H1 (cell line): Measurements from ENCODE around the gene CHST13. TPM values are rescaled to one million over a fixed set of nuclear protein-coding genes. Genes with fewer than 3 reads are reported as not detected.

Experiments
- CTCF ChIA-PET: fragments of 300-600 bp; sonication (Branson Sonifier 250); formaldehyde crosslinking; loops from one replicate; lab custom pipeline; 2021; ENCODE audit not compliant: partially characterized antibody; lab: Charles Lee
- POLR2A ChIA-PET: fragments of 300-600 bp; sonication (Branson Sonifier 250); formaldehyde crosslinking; loops from one replicate; lab custom pipeline; 2021; ENCODE audit warnings: inconsistent platforms; ENCODE audit not compliant: partially characterized antibody; lab: Charles Lee
- DNase-seq, 2 experiments: peaks; one replicate each; pipeline versions ENCODE4 v3.0.0 to v3.0.0-alpha.2; 2010 to 2022; ENCODE audit warnings: low spot score in 2 of 2, low read depth in 1 of 2, mixed read lengths in 1 of 2
- FAIRE-seq: peaks from 2 replicates; lab custom pipeline; 2011; peaks lifted over from hg19 to GRCh38; lab: Jason Lieb, UNC
- H2AFZ ChIP-seq: 2 replicates; pipeline ENCODE4 v1.8.1; 2012; ENCODE audit warnings: low read length, inconsistent platforms
- H2AK5ac ChIP-seq: 2 replicates; pipeline ENCODE4 v1.6.1; 2013; ENCODE audit warnings: low read depth, low read length
- H2BK120ac ChIP-seq: replicated peaks from 2 replicates; pipeline ENCODE3; 2013; ENCODE audit warnings: low read depth, low read length, inconsistent platforms
- H2BK12ac ChIP-seq: 2 replicates; pipeline ENCODE4 v1.6.1; 2013; ENCODE audit warnings: low read depth, low read length
- H2BK15ac ChIP-seq: 2 replicates; pipeline ENCODE4 v1.6.1; 2013; ENCODE audit warnings: low read length
- H2BK20ac ChIP-seq: 2 replicates; pipeline ENCODE4 v1.6.1; 2013; ENCODE audit warnings: low read length
- H2BK5ac ChIP-seq: 2 replicates; pipeline ENCODE4 v1.6.1; 2013; ENCODE audit warnings: low read depth, low read length
- H3K14ac ChIP-seq: 2 replicates; pipeline ENCODE4 v1.6.1; 2013; ENCODE audit warnings: inconsistent platforms; ENCODE audit not compliant: insufficient read length
- H3K18ac ChIP-seq: 2 replicates; pipeline ENCODE4 v1.6.1; 2013; ENCODE audit warnings: low read length; ENCODE audit errors: extremely low read depth
- H3K23ac ChIP-seq: 2 replicates; pipeline ENCODE4 v1.6.1; 2013; ENCODE audit warnings: inconsistent platforms; ENCODE audit not compliant: insufficient read length
- H3K23me2 ChIP-seq: 2 replicates; pipeline ENCODE4 v1.6.1; 2013; ENCODE audit warnings: low read depth, low read length
- H3K27ac ChIP-seq: 2 replicates; pipeline ENCODE4 v1.6.1; 2011; ENCODE audit warnings: low read depth, low read length, inconsistent platforms
- H3K27me3 ChIP-seq, 4 experiments: replicated peaks in 1 of 4; 1 replicate in 1 of 4; 2 replicates in 3 of 4; pipeline versions ENCODE4 v1.6.1 to v1.8.1; 2011 to 2013; ENCODE audit warnings: low read length in 3 of 4, mild to moderate bottlenecking in 3 of 4, inconsistent platforms in 2 of 4, mixed read lengths in 2 of 4, moderate library complexity in 1 of 4; ENCODE audit not compliant: control insufficient read depth in 3 of 4, insufficient read depth in 3 of 4; ENCODE audit errors: extremely low read depth in 1 of 4
- H3K36me3 ChIP-seq, 4 experiments: 2 replicates each; pipeline versions ENCODE4 v1.6.1 to v1.8.1; 2011 to 2013; ENCODE audit warnings: mild to moderate bottlenecking in 4 of 4, low read length in 3 of 4, moderate library complexity in 2 of 4, control low read depth in 1 of 4, inconsistent platforms in 1 of 4; ENCODE audit not compliant: insufficient read depth in 4 of 4, control insufficient read depth in 2 of 4
- H3K4ac ChIP-seq: replicated peaks from 2 replicates; pipeline ENCODE3; 2013; ENCODE audit warnings: low read length, low read depth, mixed read lengths, inconsistent platforms; ENCODE audit not compliant: insufficient read length
- H3K4me1 ChIP-seq, 4 experiments: replicated peaks in 1 of 4; 1 replicate in 1 of 4; 2 replicates in 3 of 4; pipeline versions ENCODE4 v1.6.1 to v1.8.1; 2011 to 2013; ENCODE audit warnings: low read length in 3 of 4, inconsistent platforms in 2 of 4, mixed read lengths in 1 of 4; ENCODE audit not compliant: insufficient read depth in 4 of 4, control insufficient read depth in 3 of 4
- H3K4me2 ChIP-seq, 2 experiments: 2 replicates each; pipeline versions ENCODE4 v1.6.1 to v1.8.1; 2011 to 2013; ENCODE audit warnings: low read depth in 2 of 2, low read length in 2 of 2, control low read depth in 1 of 2, inconsistent platforms in 1 of 2, mild to moderate bottlenecking in 1 of 2; ENCODE audit not compliant: insufficient read depth in 1 of 2
- H3K4me3 ChIP-seq, 4 experiments: fragments of 200-600, 300-600 bp in 1 of 4; sonication (generic), shearing (Covaris generic), sonication (Bioruptor Twin) in 1 of 4; 2 replicates each; pipeline versions ENCODE4 v1.5.1 to v1.8.1; 2011 to 2016; ENCODE audit warnings: low read length in 4 of 4, low read depth in 3 of 4, control low read depth in 2 of 4, inconsistent platforms in 2 of 4, mild to moderate bottlenecking in 2 of 4, mixed read lengths in 1 of 4, moderate library complexity in 1 of 4; ENCODE audit not compliant: insufficient read depth in 2 of 4; ENCODE audit errors: extremely low read depth in 1 of 4
- H3K56ac ChIP-seq: replicated peaks from 2 replicates; pipeline ENCODE3; 2013; ENCODE audit warnings: low read depth, mild to moderate bottlenecking, mixed read lengths, low read length, inconsistent platforms; ENCODE audit not compliant: insufficient read length
- H3K79me1 ChIP-seq: 2 replicates; pipeline ENCODE4 v1.6.1; 2013; ENCODE audit warnings: low read depth, low read length, control low read depth
- H3K79me2 ChIP-seq, 2 experiments: 2 replicates each; pipeline versions ENCODE4 v1.6.1 to v1.8.1; 2012 to 2013; ENCODE audit warnings: low read length in 2 of 2, mild to moderate bottlenecking in 2 of 2, inconsistent platforms in 1 of 2; ENCODE audit not compliant: insufficient read depth in 2 of 2, control insufficient read depth in 1 of 2
- H3K9ac ChIP-seq, 4 experiments: replicated peaks in 1 of 4; 1 replicate in 1 of 4; 2 replicates in 3 of 4; pipeline versions ENCODE4 v1.6.1 to v1.8.1; 2011 to 2013; ENCODE audit warnings: low read depth in 3 of 4, low read length in 3 of 4, control low read depth in 2 of 4, mild to moderate bottlenecking in 2 of 4, moderate library complexity in 2 of 4, inconsistent platforms in 1 of 4; ENCODE audit errors: extremely low read depth in 1 of 4
- H3K9me3 ChIP-seq, 2 experiments: 2 replicates each; pipeline versions ENCODE4 v1.6.1 to v1.8.1; 2012 to 2013; ENCODE audit warnings: mild to moderate bottlenecking in 2 of 2, moderate library complexity in 2 of 2, control low read depth in 1 of 2, inconsistent platforms in 1 of 2, low read depth in 1 of 2, low read length in 1 of 2, mixed read lengths in 1 of 2; ENCODE audit not compliant: insufficient read depth in 2 of 2
- H4K20me1 ChIP-seq, 2 experiments: replicated peaks in 1 of 2; 2 replicates each; pipeline versions ENCODE3 to v1.8.1; 2011 to 2013; ENCODE audit warnings: inconsistent platforms in 2 of 2, low read length in 2 of 2, mild to moderate bottlenecking in 1 of 2; ENCODE audit not compliant: insufficient read depth in 2 of 2, control insufficient read depth in 1 of 2
- H4K5ac ChIP-seq: 2 replicates; pipeline ENCODE4 v1.6.1; 2013; ENCODE audit warnings: low read length, low read depth, mixed read lengths, inconsistent platforms; ENCODE audit not compliant: insufficient read length
- H4K8ac ChIP-seq: 2 replicates; pipeline ENCODE4 v1.8.0; 2013; ENCODE audit warnings: mild to moderate bottlenecking, moderate library complexity, low read length, inconsistent platforms; ENCODE audit not compliant: insufficient read depth; ENCODE audit errors: extremely low read depth
- H4K91ac ChIP-seq: replicated peaks from 2 replicates; pipeline ENCODE3; 2013; ENCODE audit warnings: low read length, mixed read lengths, inconsistent platforms; ENCODE audit not compliant: insufficient read length
- KDM5A ChIP-seq: fragments of 200-600 bp; IDR thresholded peaks from 2 replicates; pipeline ENCODE4 v1.7.1; 2012; ENCODE audit warnings: mild to moderate bottlenecking, low read length, inconsistent platforms, mixed read lengths
- POLR2AphosphoS5 ChIP-seq: IDR thresholded peaks from 2 replicates; pipeline ENCODE4 v1.6.1; 2011; ENCODE audit warnings: low read depth, low read length
- WGBS, 2 experiments: shearing (Covaris generic) in 1 of 2; methylation state at CpG; one replicate each; pipeline versions ENCODE4 v1.1.6 to v1.1.7; 2013 to 2015; ENCODE audit warnings: low lambda C conversion rate in 2 of 2, mixed read lengths in 2 of 2, inconsistent platforms in 1 of 2, low coverage in 1 of 2, missing lambda C conversion rate in 1 of 2; ENCODE audit not compliant: insufficient replicate concordance in 2 of 2, insufficient coverage in 1 of 2, insufficient read length in 1 of 2; ENCODE audit errors: extremely low coverage in 1 of 2, missing lambda C conversion rate in 1 of 2; 5-methylcytosine and 5-hydroxymethylcytosine counted together
- polyA plus RNA-seq, 7 experiments: library from polyadenylated mRNA; depleted of rRNA in 3 of 7; stranded (reverse) in 5 of 7; unstranded in 2 of 7; fragments of >200 nt in 5 of 7; fragments of 200-250 nt in 2 of 7; gene quantifications; 1 replicate in 5 of 7; 2 replicates in 1 of 7; 4 replicates in 1 of 7; pipeline versions ENCODE4 v1.2.1 to v1.2.3, GENCODE V29; 2011 to 2013; ENCODE audit warnings: missing spikeins in 2 of 7, mixed read lengths in 2 of 7
- total RNA-seq: library from RNA; stranded (reverse); fragmentation: NEBNext Ultra II Directional; extraction: Animal tissue kit (Norgen Biotek cat#: 25700); gene quantifications from 2 replicates; pipeline ENCODE4 v1.2.1, GENCODE V29; 2021

Gene CHST13
- total and polyA plus RNA-seq, 2 of the 8 experiments (the other 6 are each of a cell fraction or from before 2014, with no cell fraction given): 5.4 to 11.7 TPM

GRCh38 chr3:126569390-126569975 is 45.5 kb downstream of the CHST13 start:
- Histone ChIP-seq H3K36me3 (no peaks in the 10 kb centered on the region), H2BK12ac (no peak overlapping the region), H2AFZ (no peak overlapping the region), H3K4ac (no peak overlapping the region), H3K9ac (no peak overlapping the region), H2BK120ac (no peak overlapping the region), H3K4me2 (no peak overlapping the region), H4K91ac (no peak overlapping the region), H3K27me3 (no peaks in the 10 kb centered on the region; a peak in 1 of 7 replicates), H4K20me1 (no peaks in the 10 kb centered on the region), H3K18ac (no peak overlapping the region), H3K23me2 (no peaks in the 10 kb centered on the region), H3K27ac (no peak overlapping the region), H3K9me3 (no peaks in the 10 kb centered on the region), H2BK5ac (no peak overlapping the region; the same call in 1 of the 2 replicates), H3K56ac (no peak overlapping the region), H3K4me1 (peaks cover 0 to 4% (median 1%) of the 10 kb centered on the region in 4 experiments; a peak in 2 of 7 replicates), H3K79me1 (no peaks in the 10 kb centered on the region), H2BK15ac (no peak overlapping the region), H2BK20ac (no peak overlapping the region), H4K8ac (no peak overlapping the region; the same call in 1 of the 2 replicates), H3K79me2 (no peaks in the 10 kb centered on the region), H3K4me3 (no peak overlapping the region), H3K23ac (no peak overlapping the region), H3K14ac (no peak overlapping the region), H4K5ac (no peak overlapping the region), H2AK5ac (no peak overlapping the region)
- DNase-seq: no peak
- WGBS, 2 experiments: 82% methylated on average over 9 of the region's 9 CpGs; no CpG with 5 or more reads in 1 of the 2 experiments
- no peak for FAIRE-seq
- ChIA-PET CTCF (interaction anchor here (1.0 to 2.3 kb wide), 9 partner anchors 8 to 80 kb away, joined by 3 to 10 read pairs (median 6); no protein-coding TSS in a partner anchor), POLR2A (interaction anchor here (1.3 kb wide), 1 partner anchor 23 kb away, joined by 3 read pairs; no protein-coding TSS in a partner anchor)
- TF ChIP-seq POLR2AphosphoS5 (no peak), KDM5A (no peak)
